GM12873 (cell line): Measurements from ENCODE around the gene ERBB2.

Source experiments
- TF ChIP-seq, protein P1 (sequence below): IDR thresholded peaks from 2 replicates; pipeline ENCODE4 v1.5.1; 2012; ENCODE audit warnings: low read depth, mild to moderate bottlenecking, moderate library complexity, low read length, control low read depth; ENCODE audit not compliant: insufficient read depth; ENCODE audit errors: missing control alignments

The ERBB2 gene

GRCh38 chr17:39715375-39716072 is 15.7 kb downstream of the ERBB2 start:
- TF ChIP-seq, protein P1, sequence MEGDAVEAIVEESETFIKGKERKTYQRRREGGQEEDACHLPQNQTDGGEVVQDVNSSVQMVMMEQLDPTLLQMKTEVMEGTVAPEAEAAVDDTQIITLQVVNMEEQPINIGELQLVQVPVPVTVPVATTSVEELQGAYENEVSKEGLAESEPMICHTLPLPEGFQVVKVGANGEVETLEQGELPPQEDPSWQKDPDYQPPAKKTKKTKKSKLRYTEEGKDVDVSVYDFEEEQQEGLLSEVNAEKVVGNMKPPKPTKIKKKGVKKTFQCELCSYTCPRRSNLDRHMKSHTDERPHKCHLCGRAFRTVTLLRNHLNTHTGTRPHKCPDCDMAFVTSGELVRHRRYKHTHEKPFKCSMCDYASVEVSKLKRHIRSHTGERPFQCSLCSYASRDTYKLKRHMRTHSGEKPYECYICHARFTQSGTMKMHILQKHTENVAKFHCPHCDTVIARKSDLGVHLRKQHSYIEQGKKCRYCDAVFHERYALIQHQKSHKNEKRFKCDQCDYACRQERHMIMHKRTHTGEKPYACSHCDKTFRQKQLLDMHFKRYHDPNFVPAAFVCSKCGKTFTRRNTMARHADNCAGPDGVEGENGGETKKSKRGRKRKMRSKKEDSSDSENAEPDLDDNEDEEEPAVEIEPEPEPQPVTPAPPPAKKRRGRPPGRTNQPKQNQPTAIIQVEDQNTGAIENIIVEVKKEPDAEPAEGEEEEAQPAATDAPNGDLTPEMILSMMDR: no peak

GRCh38 chr17:39716073-39716818 is 16.4 kb downstream of the ERBB2 start:
- TF ChIP-seq, protein P1: no peak

GRCh38 chr17:39716879-39717536 is 17.1 kb downstream of the ERBB2 start:
- TF ChIP-seq, protein P1: no peak

GRCh38 chr17:39717660-39718059 is 17.8 kb downstream of the ERBB2 start:
- TF ChIP-seq, protein P1: no peak

DNA sequence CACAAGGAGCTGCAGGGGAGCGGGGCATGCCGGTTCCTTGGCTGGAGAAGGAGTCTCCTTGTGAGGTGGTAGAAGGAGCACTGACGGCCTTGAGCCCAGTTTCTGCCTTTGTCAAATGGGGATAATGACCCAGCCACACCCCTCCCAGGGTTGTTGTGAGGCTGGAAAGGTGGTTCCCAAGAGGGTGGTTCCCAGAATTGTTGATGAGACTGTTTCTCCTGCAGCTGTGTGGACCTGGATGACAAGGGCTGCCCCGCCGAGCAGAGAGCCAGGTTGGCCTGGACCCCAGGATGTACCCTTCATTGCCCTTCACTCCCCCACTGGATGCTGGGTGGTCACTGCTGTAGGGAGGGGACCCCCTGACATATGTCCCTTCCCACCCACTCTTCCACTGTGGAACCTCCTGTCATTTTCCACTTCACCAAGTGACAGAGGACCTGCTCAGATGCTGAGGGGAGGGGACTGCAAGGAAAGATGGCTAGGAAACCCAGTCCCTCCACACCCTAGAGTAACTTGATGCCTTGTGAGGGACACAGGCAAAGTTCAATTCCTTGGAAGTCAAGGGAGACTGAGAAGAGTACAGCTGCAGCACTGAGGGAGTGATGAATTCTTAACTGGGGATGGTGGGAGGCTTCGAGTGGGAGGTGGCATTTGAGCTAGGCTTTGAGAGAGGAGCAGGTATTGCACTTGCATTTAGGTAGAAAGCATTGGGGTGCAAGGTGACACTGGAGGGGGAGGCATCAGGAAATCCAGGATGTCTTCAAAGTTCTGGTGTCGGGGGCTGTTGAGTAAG is 19.9 kb downstream of the ERBB2 start:
- TF ChIP-seq, protein P1: no peak

DNA sequence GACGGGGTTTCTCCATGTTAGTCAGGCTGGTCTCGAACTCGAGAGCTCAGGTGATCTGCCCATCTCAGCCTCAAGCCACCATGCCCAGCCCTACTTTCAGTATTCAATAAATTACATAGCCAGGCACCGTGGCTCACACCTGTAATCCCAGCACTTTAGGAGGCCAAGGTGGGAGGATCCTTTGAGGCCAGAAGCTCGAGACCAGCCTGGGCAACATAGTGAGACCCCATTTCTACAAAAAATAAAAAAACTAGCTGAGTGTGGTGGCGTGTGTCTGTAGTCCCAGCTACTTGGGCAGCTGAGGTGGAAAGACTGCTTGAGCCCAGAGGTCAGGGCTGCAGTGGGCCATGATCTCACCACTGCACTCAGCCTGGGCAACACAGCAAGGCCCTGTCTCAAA is 22.2 kb downstream of the ERBB2 start:
- TF ChIP-seq, protein P1: no peak
